BLaER1 treated with 17β-estradiol and CSF1 and Interleukin-3, amounts not matched to agents 10 nM and 100 nM (cell line): Measurements from ENCODE around the gene MYRFL.
"Not testable (repeated sequence)": the region's sequence is repeated elsewhere in the genome, so short reads cannot be mapped to it uniquely, and the experiment has no call there.

ENCODE experiments used
- H3K27ac ChIP-seq, 11 experiments: shearing (Covaris generic); formaldehyde crosslinking; 2 replicates each; pipeline ENCODE4 v1.8.1; 2022
- H3K27me3 ChIP-seq, 11 experiments: shearing (Covaris generic); formaldehyde crosslinking; 2 replicates each; pipeline ENCODE4 v1.8.1; 2022
- H3K36me3 ChIP-seq, 11 experiments: shearing (Covaris generic); formaldehyde crosslinking; 2 replicates each; pipeline ENCODE4 v1.8.1; 2022
- H3K4me1 ChIP-seq, 10 experiments: shearing (Covaris generic); formaldehyde crosslinking; 2 replicates each; pipeline ENCODE4 v1.8.1; 2022
- H3K4me2 ChIP-seq, 11 experiments: shearing (Covaris generic); formaldehyde crosslinking; 2 replicates each; pipeline ENCODE4 v1.8.1; 2022
- H3K4me3 ChIP-seq, 10 experiments: shearing (Covaris generic); formaldehyde crosslinking; 2 replicates each; pipeline ENCODE4 v1.8.1; 2022
- H3K9ac ChIP-seq, 11 experiments: shearing (Covaris generic); formaldehyde crosslinking; 2 replicates each; pipeline ENCODE4 v1.8.1; 2022
- H3K9me3 ChIP-seq, 11 experiments: shearing (Covaris generic); formaldehyde crosslinking; replicated peaks in 1 of 11; 2 replicates each; pipeline ENCODE4 v1.8.1; 2022
- H4K20me1 ChIP-seq, 11 experiments: shearing (Covaris generic); formaldehyde crosslinking; 2 replicates each; pipeline ENCODE4 v1.8.1; 2022
- Cebpa-rat ChIP-seq, 11 experiments: shearing (Covaris generic); IDR thresholded peaks; 2 replicates each; pipeline ENCODE4 v1.8.1; 2022

MYRFL gene

GRCh38 chr12:69837191-69837590 lies 12.2 kb downstream of the MYRFL start:
- no peaks in the 10 kb centered on the region for H3K36me3 ChIP-seq
- H3K4me1 ChIP-seq, result peaks cover 0 to 25% (median 0%) of the 10 kb centered on the region in 10 experiments; a peak in 6 of 20 replicates
- H4K20me1 ChIP-seq, result no peaks in the 10 kb centered on the region
- no peaks in the 10 kb centered on the region for H3K27me3 ChIP-seq
- no peak overlapping the region for H3K4me3 ChIP-seq
- H3K4me2 ChIP-seq, result peak overlapping the region in 2 of 11 experiments; percentile 23 to 31; a peak in 3 of 22 replicates
- H3K9ac ChIP-seq, result no peak overlapping the region
- no peaks in the 10 kb centered on the region for H3K9me3 ChIP-seq
- no peak for TF ChIP-seq Cebpa-rat (IDR thresholded peaks at IDR 0.05)
- H3K27ac ChIP-seq, result no peak overlapping the region

GRCh38 chr12:69837657-69838415 lies 12.8 kb downstream of the MYRFL start:
- Histone ChIP-seq H3K9me3 (no peaks in the 10 kb centered on the region), H3K4me3 (no peak overlapping the region), H4K20me1 (no peaks in the 10 kb centered on the region), H3K9ac (no peak overlapping the region), H3K36me3 (no peaks in the 10 kb centered on the region), H3K27ac (no peak overlapping the region), H3K4me1 (peaks cover 0 to 25% (median 0%) of the 10 kb centered on the region in 10 experiments; a peak in 6 of 20 replicates), H3K4me2 (peak overlapping the region in 2 of 11 experiments; percentile 23 to 31; a peak in 3 of 22 replicates), H3K27me3 (no peaks in the 10 kb centered on the region)
- TF ChIP-seq Cebpa-rat (IDR thresholded peaks at IDR 0.05), result no peak

- no peaks in the 10 kb centered on the region for H3K27me3 ChIP-seq
- H3K4me2 ChIP-seq, result no peak overlapping the region
- TF ChIP-seq Cebpa-rat (IDR thresholded peaks at IDR 0.05), result no peak
- H3K9me3 ChIP-seq, result no peaks in the 10 kb centered on the region
- no peak overlapping the region for H3K4me3 ChIP-seq
- no peak overlapping the region for H3K9ac ChIP-seq
- H3K27ac ChIP-seq, result no peak overlapping the region
- no peaks in the 10 kb centered on the region for H4K20me1 ChIP-seq
- H3K4me1 ChIP-seq, result peaks cover 0 to 12% (median 0%) of the 10 kb centered on the region in 10 experiments; a peak in 4 of 20 replicates
- no peaks in the 10 kb centered on the region for H3K36me3 ChIP-seq
Observed at GRCh38 chr12:69840727-69841126, 15.7 kb downstream of the MYRFL start.

- Histone ChIP-seq H4K20me1 (no peaks in the 10 kb centered on the region), H3K4me1 (no peaks in the 10 kb centered on the region), H3K9ac (no peak overlapping the region), H3K27ac (no peak overlapping the region), H3K9me3 (no peaks in the 10 kb centered on the region), H3K4me3 (no peak overlapping the region), H3K4me2 (no peak overlapping the region), H3K36me3 (no peaks in the 10 kb centered on the region), H3K27me3 (no peaks in the 10 kb centered on the region)
- no peak for TF ChIP-seq Cebpa-rat (IDR thresholded peaks at IDR 0.05)
Observed at GRCh38 chr12:69843608-69844007, 18.6 kb downstream of the MYRFL start.

DNA sequence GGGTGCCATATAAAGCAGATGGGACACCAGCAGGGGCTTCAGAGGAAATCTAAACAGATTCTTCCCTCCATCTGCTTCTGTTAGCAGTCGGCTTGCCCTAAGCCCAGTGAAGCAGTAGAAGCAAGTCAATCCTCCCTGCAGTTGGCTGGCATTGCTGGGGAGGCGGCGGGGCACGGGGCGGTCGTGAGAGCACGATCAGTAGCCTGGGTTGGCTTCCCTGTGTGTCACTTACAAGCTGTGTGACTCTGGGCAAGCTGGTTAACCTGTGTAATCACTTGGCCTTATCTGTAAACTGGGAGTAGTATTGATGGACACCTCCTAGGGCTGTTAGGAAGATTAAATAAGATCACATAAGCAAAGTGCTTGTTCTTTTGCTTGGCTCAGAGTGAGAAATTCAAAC lies 19.4 kb downstream of the MYRFL start:
- Histone ChIP-seq H3K9ac (no peak overlapping the region), H3K36me3 (no peaks in the 10 kb centered on the region), H3K27ac (no peak overlapping the region), H3K9me3 (no peaks in the 10 kb centered on the region), H3K27me3 (no peaks in the 10 kb centered on the region), H4K20me1 (no peaks in the 10 kb centered on the region), H3K4me1 (no peaks in the 10 kb centered on the region), H3K4me2 (no peak overlapping the region), H3K4me3 (no peak overlapping the region)
- no peak for TF ChIP-seq Cebpa-rat (IDR thresholded peaks at IDR 0.05)

- Histone ChIP-seq H3K4me1 (no peaks in the 10 kb centered on the region), H3K9ac (no peak overlapping the region), H3K9me3 (peaks cover 0 to 2% (median 0%) of the 10 kb centered on the region in 11 experiments; a peak in 2 of 22 replicates), H3K27me3 (no peaks in the 10 kb centered on the region), H3K27ac (no peak overlapping the region), H3K4me2 (no peak overlapping the region), H4K20me1 (no peaks in the 10 kb centered on the region), H3K36me3 (no peaks in the 10 kb centered on the region), H3K4me3 (no peak overlapping the region)
- no peak for TF ChIP-seq Cebpa-rat (IDR thresholded peaks at IDR 0.05)
Observed at GRCh38 chr12:69844836-69845235, 19.8 kb downstream of the MYRFL start.

DNA sequence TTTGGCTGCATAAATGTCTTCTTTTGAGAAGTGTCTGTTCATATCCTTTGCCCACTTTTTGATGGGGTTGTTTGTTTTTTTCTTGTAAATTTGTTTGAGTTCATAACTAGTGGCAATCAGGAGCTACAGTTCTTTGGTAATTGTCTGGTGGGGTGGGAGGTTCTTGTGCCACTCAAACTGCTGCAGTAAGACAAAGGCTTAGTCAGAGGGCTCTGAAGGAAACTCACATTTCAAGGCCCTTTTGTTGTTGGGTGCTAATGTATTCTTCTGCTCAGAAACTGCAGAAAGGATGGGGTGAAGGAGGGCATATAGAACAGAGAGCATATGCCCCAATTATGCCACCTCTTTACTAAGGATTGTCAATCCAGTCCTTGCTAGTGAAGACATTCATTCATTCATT lies 21.9 kb downstream of the MYRFL start:
- H3K27ac ChIP-seq, result no peak overlapping the region
- no peaks in the 10 kb centered on the region for H3K36me3 ChIP-seq
- H3K27me3 ChIP-seq, result no peaks in the 10 kb centered on the region
- no peak for TF ChIP-seq Cebpa-rat (IDR thresholded peaks at IDR 0.05)
- H4K20me1 ChIP-seq, result no peaks in the 10 kb centered on the region
- no peaks in the 10 kb centered on the region for H3K4me1 ChIP-seq
- no peak overlapping the region for H3K9ac ChIP-seq
- no peak overlapping the region for H3K4me2 ChIP-seq
- peaks cover 0 to 8% (median 5%) of the 10 kb centered on the region in 11 experiments; a peak in 9 of 22 replicates for H3K9me3 ChIP-seq
- H3K4me3 ChIP-seq, result no peak overlapping the region

GRCh38 chr12:69851976-69852375 lies 26.9 kb downstream of the MYRFL start:
- TF ChIP-seq Cebpa-rat (IDR thresholded peaks at IDR 0.05), result no peak
- H3K4me3 ChIP-seq, result no peak overlapping the region

DNA sequence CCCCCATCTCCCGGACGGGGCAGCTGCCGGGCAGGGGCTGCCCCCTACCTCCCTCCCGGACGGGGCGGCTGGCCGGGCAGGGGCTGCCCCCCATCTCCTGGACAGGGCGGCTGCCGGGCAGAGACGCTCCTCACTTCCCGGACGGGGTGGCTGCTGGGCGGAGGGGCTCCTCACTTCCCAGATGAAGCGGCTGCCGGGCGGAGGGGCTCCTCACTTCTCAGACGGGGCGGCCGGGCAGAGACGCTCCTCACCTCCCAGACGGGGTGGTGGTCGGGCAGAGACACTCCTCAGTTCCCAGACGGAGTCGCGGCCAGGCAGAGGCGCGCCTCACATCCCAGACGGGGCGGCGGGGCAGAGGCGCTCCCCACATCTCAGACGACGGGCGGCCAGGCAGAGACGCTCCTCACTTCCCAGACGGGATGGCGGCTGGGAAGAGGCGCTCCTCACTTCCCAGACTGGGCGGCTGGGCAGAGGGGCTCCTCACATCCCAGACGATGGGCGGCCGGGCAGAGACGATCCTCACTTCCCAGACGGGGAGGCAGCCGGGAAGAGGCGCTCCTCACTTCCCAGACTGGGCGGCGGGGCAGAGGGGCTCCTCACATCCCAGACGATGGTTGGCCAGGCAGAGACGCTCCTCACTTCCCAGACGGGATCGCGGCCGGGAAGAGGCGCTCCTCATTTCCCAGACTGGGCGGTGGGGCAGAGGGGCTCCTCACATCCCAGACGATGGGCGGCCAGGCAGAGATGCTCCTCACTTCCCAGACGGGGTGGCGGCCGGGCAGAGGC lies 28.3 kb downstream of the MYRFL start:
- not testable (repeated sequence) for H3K4me2 ChIP-seq, H3K27me3 ChIP-seq, H3K4me3 ChIP-seq, H3K27ac ChIP-seq, H3K36me3 ChIP-seq, H3K4me1 ChIP-seq, H3K9ac ChIP-seq, H4K20me1 ChIP-seq
- H3K9me3 ChIP-seq, result peaks cover 18 to 31% (median 25%) of the 10 kb centered on the region in 11 experiments

More at GRCh38 chr12:69851976-69852375, 26.9 kb downstream of the MYRFL start:
- Histone ChIP-seq H3K36me3 (no peaks in the 10 kb centered on the region), H3K9me3 (peaks cover 18 to 31% (median 25%) of the 10 kb centered on the region in 11 experiments), H3K27ac (no peak overlapping the region), H4K20me1 (no peaks in the 10 kb centered on the region), H3K4me2 (no peak overlapping the region), H3K4me1 (no peaks in the 10 kb centered on the region), H3K9ac (no peak overlapping the region), H3K27me3 (no peaks in the 10 kb centered on the region)
